C4-2B (cell line): ENCODE results near the gene IMMT.
A peak's percentile ranks its signal among the peaks of the same experiment; 100 is the strongest.

Experiments
- ZFX ChIP-seq: fragments of 450-650 bp; IDR thresholded peaks from 2 replicates; pipeline ENCODE4 v1.6.1; 2017
- TF ChIP-seq, protein P1 (sequence below): fragments of 450-650 bp; conservative IDR thresholded peaks from 2 replicates; pipeline ENCODE4 v1.5.1; 2017; ENCODE audit warnings: mild to moderate bottlenecking

DNA sequence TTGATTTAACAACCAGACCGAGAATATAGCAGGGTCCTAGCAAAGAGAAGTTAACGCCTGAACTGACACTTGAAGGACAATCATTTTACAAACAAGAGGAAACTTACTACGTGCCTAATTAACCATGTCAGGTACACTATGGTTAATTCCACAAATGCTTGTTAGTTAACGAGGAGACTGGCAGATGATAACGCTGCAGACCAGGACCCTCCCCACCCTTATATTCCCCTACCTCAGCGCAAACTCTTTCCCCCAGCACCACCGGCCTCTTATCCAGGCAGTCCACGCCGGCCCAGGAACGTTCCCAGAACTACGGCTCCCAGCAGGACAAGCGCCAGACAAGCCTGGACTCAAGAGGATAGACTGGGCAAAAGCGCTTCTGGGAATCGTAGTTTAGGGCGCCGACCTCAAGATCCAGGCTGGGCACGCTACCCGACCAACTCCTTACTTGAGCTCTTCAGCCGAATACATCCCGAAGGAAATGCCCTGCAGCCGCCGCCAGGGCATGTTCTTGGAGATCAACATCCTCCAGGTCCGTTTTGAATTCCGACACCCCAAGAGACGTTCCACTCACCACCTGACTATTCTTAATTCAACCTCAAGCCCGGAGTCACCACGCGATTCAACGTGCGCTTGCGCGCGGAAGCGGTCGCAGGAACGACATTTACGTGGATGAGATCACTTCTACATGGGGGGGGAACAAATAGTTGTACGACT, 89.9 kb downstream of the IMMT start, which contains the start of gene POLR1A:
- TF ChIP-seq, protein P1, sequence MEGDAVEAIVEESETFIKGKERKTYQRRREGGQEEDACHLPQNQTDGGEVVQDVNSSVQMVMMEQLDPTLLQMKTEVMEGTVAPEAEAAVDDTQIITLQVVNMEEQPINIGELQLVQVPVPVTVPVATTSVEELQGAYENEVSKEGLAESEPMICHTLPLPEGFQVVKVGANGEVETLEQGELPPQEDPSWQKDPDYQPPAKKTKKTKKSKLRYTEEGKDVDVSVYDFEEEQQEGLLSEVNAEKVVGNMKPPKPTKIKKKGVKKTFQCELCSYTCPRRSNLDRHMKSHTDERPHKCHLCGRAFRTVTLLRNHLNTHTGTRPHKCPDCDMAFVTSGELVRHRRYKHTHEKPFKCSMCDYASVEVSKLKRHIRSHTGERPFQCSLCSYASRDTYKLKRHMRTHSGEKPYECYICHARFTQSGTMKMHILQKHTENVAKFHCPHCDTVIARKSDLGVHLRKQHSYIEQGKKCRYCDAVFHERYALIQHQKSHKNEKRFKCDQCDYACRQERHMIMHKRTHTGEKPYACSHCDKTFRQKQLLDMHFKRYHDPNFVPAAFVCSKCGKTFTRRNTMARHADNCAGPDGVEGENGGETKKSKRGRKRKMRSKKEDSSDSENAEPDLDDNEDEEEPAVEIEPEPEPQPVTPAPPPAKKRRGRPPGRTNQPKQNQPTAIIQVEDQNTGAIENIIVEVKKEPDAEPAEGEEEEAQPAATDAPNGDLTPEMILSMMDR, result no peak
- TF ChIP-seq ZFX, result peak; percentile 73
